T-helper 2 cell treated with Interferon-gamma antibody and Interleukin-4, amounts not matched to agents 100 ng/mL and 5 ng/mL, for 36 hours (primary cell): ENCODE data around the gene RSPH1. TPM values are rescaled to one million over a fixed set of nuclear protein-coding genes. Genes with fewer than 3 reads are reported as not detected.

Source experiments
- intact Hi-C: fragments of 100-400 bp; cut with micrococcal nuclease; formaldehyde crosslinking; loops from one replicate; pipeline ENCODE4 v1.15.1; 2023
- total RNA-seq: library from RNA; stranded (reverse); gene quantifications from 2 replicates; pipeline ENCODE4 v1.2.3, GENCODE V29; 2022

Gene RSPH1
- total RNA-seq, 1 donor from 2014 or later: not detected

- intact Hi-C loops: loop anchor here (5.0 kb wide), 1 partner anchor 305 kb away; no protein-coding TSS in a partner anchor
Observed at GRCh38 chr21:42452401-42453223, 43.4 kb downstream of the RSPH1 start.

GRCh38 chr21:42451941-42452340 is 44.1 kb downstream of the RSPH1 start:
- intact Hi-C loops: loop anchor here (2.0 to 5.0 kb wide), 2 partner anchors 47 to 305 kb away; no protein-coding TSS in a partner anchor

GRCh38 chr21:42448686-42449085 is 47.3 kb downstream of the RSPH1 start:
- intact Hi-C loops: no loop called here

GRCh38 chr21:42447732-42448131 is 48.3 kb downstream of the RSPH1 start:
- intact Hi-C loops: no loop called here

- intact Hi-C loops: no loop called here
Observed at GRCh38 chr21:42447182-42447581, 48.8 kb downstream of the RSPH1 start.

- intact Hi-C loops: no loop called here
Observed at GRCh38 chr21:42446531-42446930, 49.5 kb downstream of the RSPH1 start.

- intact Hi-C loops: no loop called here
Observed at GRCh38 chr21:42445311-42445710, 50.7 kb downstream of the RSPH1 start.

GRCh38 chr21:42444745-42445059 is 51.3 kb downstream of the RSPH1 start:
- intact Hi-C loops: no loop called here

- intact Hi-C loops: no loop called here
Observed at GRCh38 chr21:42443876-42444744, 51.9 kb downstream of the RSPH1 start.

GRCh38 chr21:42443181-42443785 is 52.7 kb downstream of the RSPH1 start:
- intact Hi-C loops: no loop called here

GRCh38 chr21:42441963-42442362 is 54.1 kb downstream of the RSPH1 start:
- intact Hi-C loops: no loop called here

- intact Hi-C loops: no loop called here
Observed at GRCh38 chr21:42440187-42440792, 55.7 kb downstream of the RSPH1 start.

GRCh38 chr21:42439284-42440186 is 56.5 kb downstream of the RSPH1 start:
- intact Hi-C loops: no loop called here

- intact Hi-C loops: no loop called here
Observed at GRCh38 chr21:42438316-42439205, 57.5 kb downstream of the RSPH1 start.

- intact Hi-C loops: no loop called here
Observed at GRCh38 chr21:42437786-42438185, 58.2 kb downstream of the RSPH1 start.

- intact Hi-C loops: no loop called here
Observed at GRCh38 chr21:42436914-42437313, 59.1 kb downstream of the RSPH1 start.

GRCh38 chr21:42435833-42436232 is 60.2 kb downstream of the RSPH1 start:
- intact Hi-C loops: no loop called here

GRCh38 chr21:42435401-42435800 is 60.6 kb downstream of the RSPH1 start:
- intact Hi-C loops: no loop called here

GRCh38 chr21:42434884-42435283 is 61.1 kb downstream of the RSPH1 start:
- intact Hi-C loops: no loop called here
